AG04450 (cell line): ENCODE data around the gene UBR4. TPM values are rescaled to one million over a fixed set of nuclear protein-coding genes. Genes with fewer than 3 reads are reported as not detected.

ENCODE experiments used
- CTCF ChIA-PET: fragments of 300-600, 350-600 bp; formaldehyde crosslinking; extraction: SDS; loops from one replicate; lab custom pipeline; 2022; ENCODE audit warnings: antibody characterized with exemption, inconsistent platforms; lab: Charles Lee
- POLR2A ChIA-PET: fragments of 350-600 bp; formaldehyde crosslinking; extraction: SDS; loops from one replicate; lab custom pipeline; 2021; ENCODE audit warnings: antibody characterized with exemption, inconsistent platforms; lab: Yijun Ruan, JAX
- DNase-seq: peaks from one replicate; pipeline ENCODE4 v3.0.0-alpha.2; 2011; ENCODE audit warnings: low read depth, low spot score
- H3K27ac ChIP-seq: one replicate; pipeline ENCODE4 v1.5.1; 2012; ENCODE audit warnings: low read depth, low read length, control low read depth
- H3K27me3 ChIP-seq: one replicate; pipeline ENCODE4 v1.6.0; 2012; ENCODE audit warnings: low read length; ENCODE audit not compliant: control insufficient read depth, insufficient read depth
- H3K4me3 ChIP-seq: 2 replicates; pipeline ENCODE4 v1.5.1; 2011; ENCODE audit warnings: mild to moderate bottlenecking, low read depth, low read length, control low read depth
- H3K9me3 ChIP-seq: 2 replicates; pipeline ENCODE4 v1.5.1; 2012; ENCODE audit warnings: low read length; ENCODE audit not compliant: control insufficient read depth, insufficient read depth
- polyA plus RNA-seq: library from polyadenylated mRNA; depleted of rRNA; stranded (reverse); fragments of >200 nt; gene quantifications from 2 replicates; pipeline ENCODE4 v1.2.3, GENCODE V29; 2011
- TF ChIP-seq, protein P1 (sequence below): IDR thresholded peaks from 2 replicates; pipeline ENCODE4 v1.5.1; 2011; ENCODE audit warnings: low read depth, low read length, control low read depth, inconsistent platforms

Gene UBR4
- polyA plus RNA-seq, 1 experiment, result 91.9 TPM

DNA sequence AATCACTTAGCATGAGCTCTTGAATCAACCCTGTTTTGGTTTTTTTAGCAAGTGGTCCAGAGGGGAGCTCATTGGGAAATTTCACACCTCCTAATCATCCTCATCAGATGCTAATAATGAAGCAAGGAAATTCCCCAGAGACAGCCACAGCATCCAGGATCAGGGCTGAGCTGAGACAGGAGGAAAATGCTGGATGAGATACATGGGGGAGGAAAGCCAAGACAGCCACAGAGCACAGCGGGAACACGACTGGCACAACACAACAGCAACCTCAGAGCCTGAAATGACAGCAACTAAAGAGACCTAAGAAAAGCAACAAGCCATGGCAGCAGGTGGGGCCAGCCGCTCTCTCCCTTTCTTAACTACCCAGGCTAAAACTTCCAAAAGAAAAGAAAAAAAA lies 70.4 kb downstream of the UBR4 start:
- Histone ChIP-seq H3K27ac (no peak overlapping the region), H3K9me3 (no peaks in the 10 kb centered on the region), H3K27me3 (no peaks in the 10 kb centered on the region), H3K4me3 (no peak overlapping the region)
- CTCF ChIA-PET, result interaction anchor here (1.6 kb wide), 1 partner anchor 40 kb away, joined by 5 read pairs; no protein-coding TSS in a partner anchor
- TF ChIP-seq, protein P1, sequence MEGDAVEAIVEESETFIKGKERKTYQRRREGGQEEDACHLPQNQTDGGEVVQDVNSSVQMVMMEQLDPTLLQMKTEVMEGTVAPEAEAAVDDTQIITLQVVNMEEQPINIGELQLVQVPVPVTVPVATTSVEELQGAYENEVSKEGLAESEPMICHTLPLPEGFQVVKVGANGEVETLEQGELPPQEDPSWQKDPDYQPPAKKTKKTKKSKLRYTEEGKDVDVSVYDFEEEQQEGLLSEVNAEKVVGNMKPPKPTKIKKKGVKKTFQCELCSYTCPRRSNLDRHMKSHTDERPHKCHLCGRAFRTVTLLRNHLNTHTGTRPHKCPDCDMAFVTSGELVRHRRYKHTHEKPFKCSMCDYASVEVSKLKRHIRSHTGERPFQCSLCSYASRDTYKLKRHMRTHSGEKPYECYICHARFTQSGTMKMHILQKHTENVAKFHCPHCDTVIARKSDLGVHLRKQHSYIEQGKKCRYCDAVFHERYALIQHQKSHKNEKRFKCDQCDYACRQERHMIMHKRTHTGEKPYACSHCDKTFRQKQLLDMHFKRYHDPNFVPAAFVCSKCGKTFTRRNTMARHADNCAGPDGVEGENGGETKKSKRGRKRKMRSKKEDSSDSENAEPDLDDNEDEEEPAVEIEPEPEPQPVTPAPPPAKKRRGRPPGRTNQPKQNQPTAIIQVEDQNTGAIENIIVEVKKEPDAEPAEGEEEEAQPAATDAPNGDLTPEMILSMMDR, result no peak
- DNase-seq, result no peak
- POLR2A ChIA-PET, result no interaction called here

DNA sequence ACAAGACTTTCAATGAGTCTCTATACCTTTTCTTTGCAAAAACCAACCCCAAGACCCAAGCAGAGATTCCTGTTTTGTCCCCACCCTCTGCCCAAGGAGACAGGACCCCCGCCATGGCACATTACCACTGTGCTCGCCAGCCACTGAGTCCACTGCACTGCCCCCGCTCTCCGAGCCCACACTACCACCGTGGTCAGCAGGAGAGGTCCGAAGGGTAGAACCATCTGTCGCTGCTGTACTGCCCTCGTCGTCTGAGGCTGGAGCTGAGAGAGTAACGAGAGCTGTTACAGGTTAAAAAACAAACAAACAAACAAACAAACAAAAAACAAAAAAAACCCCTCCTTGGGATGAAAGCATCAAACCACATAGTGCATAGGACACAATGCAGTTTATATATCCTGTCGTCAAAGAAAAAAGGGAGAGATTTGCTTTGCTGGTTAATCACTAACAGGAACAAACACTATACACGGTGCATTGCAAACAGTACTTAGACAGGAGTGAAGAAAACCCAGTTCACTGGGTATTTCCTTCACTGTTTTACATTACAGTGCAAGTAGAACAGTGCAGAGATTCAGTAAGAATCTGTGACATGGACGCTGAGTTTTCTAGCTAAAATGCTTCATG lies 71.0 kb downstream of the UBR4 start:
- TF ChIP-seq, protein P1, result no peak
- ChIA-PET CTCF (interaction anchor here (1.0 kb wide), 1 partner anchor 226 kb away, joined by 4 read pairs; no protein-coding TSS in a partner anchor), POLR2A (no interaction called here)

DNA sequence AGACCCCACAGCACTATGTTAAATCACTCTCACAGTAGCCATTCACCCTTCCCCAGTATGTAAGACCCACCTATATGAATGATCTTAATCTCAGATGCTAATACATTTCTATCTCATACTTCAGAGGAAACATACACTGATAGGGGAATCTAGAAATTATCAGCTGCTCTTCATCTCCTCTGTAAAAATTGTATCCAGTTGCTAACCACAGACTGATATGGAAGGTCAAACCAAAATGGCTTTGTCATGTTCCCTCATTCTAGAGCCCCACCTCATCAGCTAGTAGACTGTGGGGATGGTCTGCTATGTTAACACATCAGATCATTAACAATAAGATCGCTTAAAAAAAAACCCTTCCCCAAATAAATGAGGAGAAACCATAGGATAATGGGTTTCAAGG lies 71.7 kb downstream of the UBR4 start:
- Histone ChIP-seq H3K27me3 (no peaks in the 10 kb centered on the region), H3K4me3 (no peak overlapping the region), H3K27ac (no peak overlapping the region), H3K9me3 (peaks cover 3% of the 10 kb centered on the region; the same call in 1 of the 2 replicates)
- TF ChIP-seq, protein P1, result no peak
- ChIA-PET CTCF (interaction anchor here (1.0 kb wide), 1 partner anchor 225 kb away, joined by 4 read pairs; no protein-coding TSS in a partner anchor), POLR2A (no interaction called here)
- no peak for DNase-seq

More for the DNA sequence above, 71.0 kb downstream of the UBR4 start:
- no peak overlapping the region for H3K4me3 ChIP-seq
- no peak for DNase-seq
- no peaks in the 10 kb centered on the region for H3K27me3 ChIP-seq
- no peaks in the 10 kb centered on the region for H3K9me3 ChIP-seq
- H3K27ac ChIP-seq, result no peak overlapping the region

DNA sequence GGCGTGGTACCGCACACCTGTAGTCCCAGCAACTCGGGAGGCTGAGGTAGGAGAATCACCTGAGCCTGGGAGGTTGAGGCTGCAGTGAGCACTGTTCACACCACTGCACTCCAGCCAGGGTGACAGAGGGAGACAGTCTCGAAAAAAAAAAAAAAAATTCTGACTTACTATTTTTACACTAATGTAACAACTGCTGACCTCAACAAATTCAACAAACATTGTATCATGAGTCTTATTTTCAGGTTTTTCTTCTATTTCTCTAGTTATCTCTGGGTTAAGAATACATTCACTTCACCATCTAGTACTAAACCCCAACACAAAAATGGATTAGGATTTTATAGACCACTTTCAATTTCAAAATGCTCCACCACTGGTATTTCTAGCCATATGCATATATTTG lies 72.9 kb downstream of the UBR4 start:
- ChIA-PET POLR2A (no interaction called here), CTCF (no interaction called here)

DNA sequence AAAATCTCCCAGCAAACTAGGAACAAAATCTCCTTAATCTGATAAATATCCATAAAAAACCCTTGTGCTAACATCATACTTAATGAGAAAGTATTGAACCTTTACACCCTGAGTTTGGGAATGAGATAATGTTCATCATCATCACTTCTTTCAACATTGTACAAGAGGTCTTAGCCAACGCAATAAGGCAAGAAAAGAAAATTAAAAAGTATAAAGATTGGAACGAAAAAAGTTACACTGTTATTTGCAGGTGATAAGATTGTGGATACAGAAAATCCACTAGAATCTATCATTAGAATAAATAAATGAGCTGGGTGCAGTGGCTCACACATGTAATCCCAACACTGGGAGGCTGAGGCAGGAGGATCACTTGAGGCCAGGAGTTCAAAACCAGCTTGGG lies 76.7 kb downstream of the UBR4 start:
- H3K27me3 ChIP-seq, result no peaks in the 10 kb centered on the region
- TF ChIP-seq, protein P1, result no peak
- ChIA-PET CTCF (no interaction called here), POLR2A (no interaction called here)
- no peak overlapping the region for H3K4me3 ChIP-seq
- DNase-seq, result no peak
- H3K9me3 ChIP-seq, result peaks cover 3% of the 10 kb centered on the region; the same call in 1 of the 2 replicates
- no peak overlapping the region for H3K27ac ChIP-seq

More for the DNA sequence above, 72.9 kb downstream of the UBR4 start:
- no peak overlapping the region for H3K4me3 ChIP-seq
- H3K27me3 ChIP-seq, result no peaks in the 10 kb centered on the region
- no peak for DNase-seq
- TF ChIP-seq, protein P1, result no peak
- H3K9me3 ChIP-seq, result peaks cover 3% of the 10 kb centered on the region; the same call in 1 of the 2 replicates
- H3K27ac ChIP-seq, result no peak overlapping the region
